Stimulated activated CD8-positive, alpha-beta memory T cell treated with anti-CD3 and anti-CD28 coated beads, Interleukin-7, amount 100 ng/mL, for 1 hour (primary cell): ENCODE results near the gene CITED2.

ENCODE experiments used
- DNase-seq, 2 donors: peaks; one replicate each; pipeline ENCODE4 v3.0.0-alpha.2; 2020; ENCODE audit warnings: low read depth in 2 of 2

Gene CITED2

DNA sequence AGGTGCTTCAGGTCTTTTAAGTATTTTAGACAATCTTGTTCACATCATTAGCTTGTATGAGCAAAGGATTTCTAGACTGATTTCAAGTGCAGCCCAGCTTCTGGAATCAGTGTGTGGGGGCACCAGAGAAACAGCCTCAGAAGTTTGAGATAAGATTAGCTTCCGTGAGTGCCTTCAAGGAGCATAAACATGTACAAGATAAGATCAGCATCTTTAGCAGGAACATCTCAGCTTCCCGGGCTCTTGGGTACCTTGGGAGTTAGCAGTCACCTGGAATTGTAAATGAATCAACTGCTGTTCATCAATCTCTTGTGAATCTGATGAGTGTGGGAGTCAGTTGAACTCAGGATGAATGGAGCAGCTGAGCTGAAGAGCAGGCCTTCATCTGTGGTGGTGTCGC is 12.0 kb upstream of the CITED2 start:
- no peak for DNase-seq

DNA sequence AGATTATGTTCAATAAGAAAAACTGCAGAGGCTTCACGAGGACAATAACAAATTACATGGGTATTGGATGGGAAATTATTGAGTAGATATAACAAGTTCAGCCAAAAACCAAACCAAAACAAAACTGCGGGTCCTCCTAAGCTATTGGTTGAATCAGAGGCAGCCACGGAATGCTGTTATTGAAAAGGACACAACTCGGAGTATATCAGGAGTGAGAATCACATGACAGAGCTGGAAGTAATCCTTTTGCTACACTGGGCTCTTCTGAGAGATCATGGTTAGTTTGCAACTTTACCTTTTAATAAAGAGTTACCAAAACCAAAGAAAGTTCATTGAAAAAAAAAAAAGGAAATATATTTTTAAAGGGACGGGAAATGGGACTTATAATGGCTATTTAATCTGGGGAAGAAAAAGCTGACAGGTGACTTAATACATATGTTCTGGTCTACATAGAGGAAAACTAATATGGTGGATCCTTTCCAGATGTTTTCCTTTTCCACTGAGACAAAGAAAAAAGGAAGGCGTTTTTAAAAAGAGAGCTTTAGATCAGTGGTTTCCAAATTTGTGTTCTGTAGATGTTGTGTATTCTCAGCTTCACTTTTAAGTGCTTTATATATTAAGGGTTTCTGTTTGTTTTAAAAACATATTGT is 6.9 kb upstream of the CITED2 start:
- DNase-seq: no peak

DNA sequence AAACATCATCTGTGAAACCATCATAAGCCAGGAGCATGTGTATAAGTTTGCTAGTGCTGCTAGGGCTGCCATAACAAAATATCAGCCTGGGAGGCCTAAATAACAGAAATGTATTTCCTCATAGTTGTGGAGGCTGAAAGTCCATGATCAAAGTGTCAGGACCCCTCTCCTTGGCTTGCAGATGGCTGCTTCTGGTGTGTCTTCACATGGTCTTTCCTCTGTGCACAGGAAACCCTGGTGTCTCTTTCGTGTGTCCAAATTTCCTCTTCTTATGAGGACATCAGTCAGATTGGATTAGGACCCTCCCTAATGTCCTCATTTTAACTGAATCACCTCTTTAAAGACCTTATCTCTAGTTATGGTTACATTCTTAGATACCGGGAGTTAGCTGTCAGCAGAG is 6.2 kb upstream of the CITED2 start:
- no peak for DNase-seq

DNA sequence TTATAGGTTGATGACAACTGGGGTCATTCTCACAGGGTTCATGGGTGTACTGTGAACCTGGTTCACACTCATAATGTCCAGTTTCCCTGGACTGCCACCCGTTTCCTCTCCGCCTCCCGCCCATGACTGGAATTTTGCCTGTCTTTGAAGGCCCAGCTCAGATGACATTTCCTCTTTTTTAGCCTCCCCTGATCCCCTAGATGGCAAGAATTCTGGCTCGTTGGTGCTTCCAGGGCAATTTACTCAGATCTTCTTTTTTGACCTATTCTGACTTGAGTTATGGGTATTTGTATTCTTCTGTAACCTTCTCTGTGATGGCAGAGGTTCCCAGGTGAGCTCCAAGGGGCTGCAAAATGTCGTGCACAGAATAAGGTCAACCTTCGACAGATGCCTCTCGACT is 5.7 kb upstream of the CITED2 start:
- no peak for DNase-seq

DNA sequence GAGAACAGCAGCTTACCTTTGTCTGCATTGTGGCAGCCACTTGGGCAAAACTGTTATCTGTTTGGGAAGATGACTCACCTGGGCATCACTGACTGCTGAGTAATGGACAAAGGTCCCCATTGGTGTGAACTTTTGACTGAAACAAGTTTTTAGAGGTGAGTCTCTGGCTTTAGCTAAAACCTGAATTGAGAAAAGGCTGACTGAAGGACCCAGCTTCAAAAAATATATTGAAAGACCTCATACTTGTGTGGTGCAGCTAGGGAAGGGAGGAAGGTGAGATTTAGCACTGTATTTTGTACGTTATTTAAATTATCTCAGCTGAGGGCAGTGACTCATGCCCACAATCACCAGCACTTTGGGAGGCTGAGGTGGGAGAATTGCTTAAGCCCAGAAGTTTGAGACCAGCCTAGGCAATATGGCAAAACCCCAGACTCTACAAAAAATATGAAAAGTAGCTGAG is 4.5 kb upstream of the CITED2 start:
- DNase-seq: no peak

DNA sequence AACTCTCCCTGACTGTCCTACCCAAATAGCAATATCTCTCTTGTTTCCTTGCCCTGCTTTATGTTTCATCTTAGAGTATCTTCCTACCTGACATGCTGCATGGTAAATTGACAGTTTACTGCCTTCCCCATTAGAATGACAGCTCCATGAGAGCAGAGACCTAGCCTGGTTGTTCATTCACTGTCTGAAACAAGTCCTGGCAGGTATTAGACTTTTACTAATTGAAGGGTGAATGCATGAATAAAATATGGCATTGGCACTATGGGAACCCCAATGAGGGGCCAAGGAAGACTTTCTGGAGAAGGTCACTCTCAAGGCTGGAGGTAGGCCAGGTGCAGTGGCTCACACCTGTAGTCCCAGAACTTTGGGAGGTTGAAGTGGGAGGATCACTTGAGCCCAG is 3.8 kb upstream of the CITED2 start:
- DNase-seq: no peak

DNA sequence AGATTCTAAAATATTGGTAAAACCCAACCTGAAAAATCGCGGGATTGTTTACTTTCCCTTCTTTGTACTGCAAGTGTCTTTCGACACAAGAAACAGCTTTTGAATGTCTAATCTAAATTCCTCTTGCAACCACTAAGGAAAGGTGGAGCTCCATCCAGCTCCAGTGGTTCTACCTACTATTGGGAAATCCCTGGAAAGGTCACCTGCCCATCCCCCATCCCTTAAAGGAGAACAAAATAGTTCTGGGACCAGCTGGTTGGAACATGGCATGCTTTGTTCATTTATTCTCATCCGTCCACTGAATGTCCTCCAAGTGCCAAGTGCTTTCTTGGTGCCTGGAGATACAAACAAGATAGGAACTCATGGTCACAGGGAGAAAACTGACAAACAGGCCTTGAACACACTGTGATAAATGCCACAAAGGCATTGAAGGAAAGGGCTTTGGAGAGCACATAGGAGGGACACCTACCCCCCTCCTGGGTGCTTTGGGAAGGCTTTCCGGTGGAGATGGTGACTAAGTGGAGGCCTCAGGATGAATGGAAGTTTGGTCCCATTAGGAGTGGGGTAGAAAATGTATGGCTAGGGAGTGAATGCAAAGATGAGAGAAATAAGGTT is 2.3 kb upstream of the CITED2 start:
- no peak for DNase-seq

DNA sequence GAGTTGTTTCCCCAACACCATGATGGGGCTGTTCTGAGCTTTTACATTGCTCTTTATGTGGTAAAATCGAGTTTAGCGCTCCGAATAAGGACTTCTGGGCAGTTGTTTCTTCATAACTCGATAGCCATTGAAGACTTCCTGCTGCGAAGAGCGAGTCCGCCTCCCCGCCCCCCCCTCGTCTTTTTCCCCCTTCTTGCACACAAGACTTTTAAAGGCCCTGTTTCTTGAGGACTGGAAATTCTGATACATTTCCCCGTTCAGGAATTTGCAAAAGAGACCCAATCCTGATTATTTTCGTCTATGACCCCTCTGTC is 1.5 kb upstream of the CITED2 start:
- DNase-seq: no peak

DNA sequence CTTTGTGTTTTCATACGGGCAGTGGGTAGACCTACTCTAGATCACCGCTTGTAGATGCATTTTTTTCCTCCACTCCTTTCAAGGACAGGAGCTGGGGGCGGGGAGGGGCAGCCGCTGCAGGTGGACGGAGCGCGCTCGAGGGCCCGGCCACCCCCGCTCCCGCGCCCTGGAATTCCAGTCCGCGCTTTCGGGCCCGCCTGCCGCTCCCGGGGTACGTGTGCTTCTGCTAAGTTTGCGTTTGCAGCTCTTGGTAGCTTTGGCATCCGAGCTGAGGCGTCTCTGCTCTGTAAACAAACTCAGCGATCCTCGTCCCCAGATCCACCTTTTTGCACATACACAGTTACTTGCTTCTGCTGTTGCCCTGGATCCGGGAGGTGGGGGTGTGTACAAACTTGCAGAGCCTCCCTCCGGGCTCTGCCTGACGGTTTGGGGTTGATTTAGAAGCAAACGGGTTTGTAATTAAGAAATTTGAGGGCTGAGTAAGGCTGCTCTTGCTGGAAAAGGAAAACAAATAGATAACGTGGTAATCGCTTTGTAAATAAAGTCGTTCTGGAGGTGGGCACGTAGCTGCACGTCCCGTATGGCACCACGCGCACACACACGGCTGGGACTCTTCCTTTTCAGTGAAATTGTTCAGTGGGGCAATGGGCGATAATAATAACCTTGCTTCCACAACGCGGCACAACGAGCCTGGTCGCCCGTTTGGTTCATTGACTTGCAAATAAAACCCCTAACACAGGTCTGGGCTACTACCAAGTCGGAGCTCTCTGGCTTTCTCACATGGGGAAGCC is 973 bp upstream of the CITED2 start:
- DNase-seq: peak; percentile 60 to 69

DNA sequence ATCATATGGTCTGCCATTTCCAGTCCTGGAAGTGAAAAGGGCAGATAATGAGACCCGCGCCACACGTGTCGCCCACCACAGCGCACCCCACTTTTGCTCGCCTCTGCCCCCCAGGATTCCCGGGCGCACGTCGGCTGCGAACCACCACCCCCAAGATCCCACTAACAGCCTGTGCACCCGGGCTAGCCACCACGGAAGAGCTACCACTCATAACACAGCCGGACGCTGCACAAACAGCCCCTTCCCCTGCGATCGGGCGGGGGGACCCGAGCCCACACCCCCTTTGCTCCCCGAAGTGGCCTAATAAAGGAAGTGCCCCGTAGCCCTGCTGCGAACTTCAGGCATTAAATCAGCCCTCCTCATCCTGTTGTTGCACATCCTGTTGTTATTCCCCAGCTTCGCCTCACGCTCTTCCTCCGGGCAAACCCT is 506 bp downstream of the CITED2 start:
- no peak for DNase-seq

DNA sequence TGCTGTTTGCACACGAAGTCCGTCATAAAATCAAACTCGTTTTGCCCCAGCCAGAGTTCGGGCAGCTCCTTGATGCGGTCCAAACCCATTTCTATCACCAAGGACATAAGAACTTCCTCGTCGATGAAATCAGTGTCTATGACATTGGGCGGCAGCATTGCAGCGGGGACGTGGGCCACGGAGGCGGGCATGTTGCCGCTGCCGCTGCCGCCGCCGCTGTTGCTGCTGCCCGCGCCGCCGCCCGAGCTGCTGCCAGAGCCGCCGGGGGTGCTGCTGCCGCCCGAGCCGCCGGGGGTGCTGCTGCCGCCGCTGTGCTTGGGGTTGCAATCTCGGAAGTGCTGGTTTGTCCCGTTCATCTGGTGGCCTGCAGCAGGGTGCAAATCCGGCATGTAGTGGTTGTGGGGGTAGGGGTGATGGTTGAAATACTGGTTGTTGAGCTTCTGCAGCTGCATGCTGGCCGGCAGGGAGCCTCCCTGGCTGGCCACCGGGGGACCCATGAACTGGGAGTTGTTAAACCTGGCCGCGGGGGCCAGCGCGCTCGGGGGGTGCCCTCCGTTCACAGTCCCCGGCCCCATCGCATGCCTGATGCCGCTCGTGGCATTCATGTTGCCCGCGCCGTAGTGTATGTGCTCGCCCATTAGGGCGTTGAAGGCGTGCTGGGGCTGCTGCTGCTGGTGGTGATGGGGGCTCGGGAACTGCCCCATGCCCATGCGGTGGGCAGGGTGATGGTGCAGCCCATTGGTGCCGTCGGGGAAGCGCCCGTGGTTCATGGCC is 1.1 kb downstream of the CITED2 start:
- DNase-seq: peak; percentile 42 to 55

DNA sequence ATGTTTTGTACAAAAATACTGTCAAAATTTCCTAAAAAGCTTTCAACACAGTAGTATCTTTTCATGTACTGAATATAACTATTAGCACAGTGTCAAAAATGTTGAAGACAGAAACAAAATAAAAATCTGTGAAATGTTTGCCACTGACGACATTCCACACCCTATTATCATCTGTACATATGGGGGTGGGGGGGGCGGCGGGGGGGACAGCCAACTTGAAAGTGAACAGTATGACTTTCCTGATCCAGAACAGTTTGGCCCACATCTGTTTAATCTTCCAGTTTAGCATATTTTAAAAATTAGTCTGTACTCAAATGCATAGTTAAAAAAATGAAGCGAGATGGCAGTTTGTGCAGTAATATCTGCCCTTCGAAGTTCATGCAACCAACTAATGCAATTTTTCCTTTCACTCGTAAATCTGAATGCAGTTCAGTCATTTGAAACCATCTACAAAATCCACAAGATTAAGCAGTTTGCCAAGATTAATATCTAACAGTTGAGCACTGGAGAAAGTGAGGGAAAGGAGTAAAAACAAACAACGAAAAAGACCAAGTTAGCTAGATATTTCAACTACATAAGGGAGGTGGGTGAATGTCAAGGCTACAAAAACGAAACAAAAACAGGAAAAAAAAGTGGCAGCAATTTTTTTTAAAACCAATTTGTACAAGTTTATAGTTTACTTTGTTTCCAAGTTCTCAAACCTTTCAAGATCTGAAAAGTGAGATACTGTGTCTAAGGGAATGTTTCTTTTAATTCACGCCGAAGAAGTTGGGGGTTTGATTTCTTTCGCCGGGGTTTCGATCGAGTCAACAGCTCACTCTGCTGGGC is 1.9 kb downstream of the CITED2 start:
- DNase-seq: no peak

DNA sequence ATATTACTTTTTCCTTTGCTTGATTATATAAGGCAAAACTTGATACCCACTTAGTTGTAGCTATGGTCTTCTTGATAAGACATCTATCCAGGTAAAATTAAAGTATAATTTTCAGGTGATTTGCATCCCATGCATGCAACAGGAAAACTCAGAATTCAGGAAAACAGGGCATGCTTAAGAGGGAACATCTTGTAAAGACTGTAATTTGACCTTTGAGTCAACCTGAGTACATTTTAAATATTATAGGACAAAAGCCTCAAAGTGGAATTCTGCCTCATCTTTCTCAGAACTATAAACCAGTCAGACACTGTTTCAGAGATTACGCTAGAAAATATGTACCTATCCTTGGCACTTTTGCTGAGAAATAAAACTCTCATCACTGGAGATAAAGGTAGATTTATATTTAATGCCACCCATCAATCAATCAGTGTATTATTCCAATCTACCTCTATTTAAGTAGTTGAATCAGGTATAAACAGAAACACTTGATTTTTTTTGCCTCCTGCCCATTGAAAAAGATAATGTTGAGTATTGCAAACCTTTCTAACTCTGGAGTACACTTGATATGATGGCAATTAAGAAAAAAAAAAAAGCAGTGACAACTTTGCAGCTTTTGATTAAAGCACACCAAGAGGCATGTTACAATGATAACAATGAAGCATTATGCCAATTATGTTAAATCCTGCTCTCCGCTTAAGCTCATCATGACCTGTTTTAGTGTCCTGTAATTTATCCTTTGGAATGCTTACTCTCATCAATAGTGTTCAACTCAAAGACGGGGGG is 2.8 kb downstream of the CITED2 start:
- DNase-seq: no peak

DNA sequence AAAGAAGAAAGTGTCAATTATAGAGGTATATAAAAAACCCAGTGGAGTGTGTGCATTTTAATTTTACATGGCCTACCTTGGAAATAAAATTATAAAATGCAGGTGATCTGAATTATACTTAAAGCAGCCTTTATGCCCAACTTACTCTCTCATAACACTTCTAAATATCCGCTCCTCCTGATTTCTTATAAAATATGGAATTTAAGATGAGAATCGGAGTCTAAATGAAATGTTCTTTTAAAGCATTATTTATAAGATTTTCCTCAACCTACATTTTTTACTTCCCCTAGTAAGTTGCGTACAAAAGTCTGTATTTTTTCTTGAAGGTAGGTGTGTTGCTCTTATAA is 3.5 kb downstream of the CITED2 start:
- no peak for DNase-seq

DNA sequence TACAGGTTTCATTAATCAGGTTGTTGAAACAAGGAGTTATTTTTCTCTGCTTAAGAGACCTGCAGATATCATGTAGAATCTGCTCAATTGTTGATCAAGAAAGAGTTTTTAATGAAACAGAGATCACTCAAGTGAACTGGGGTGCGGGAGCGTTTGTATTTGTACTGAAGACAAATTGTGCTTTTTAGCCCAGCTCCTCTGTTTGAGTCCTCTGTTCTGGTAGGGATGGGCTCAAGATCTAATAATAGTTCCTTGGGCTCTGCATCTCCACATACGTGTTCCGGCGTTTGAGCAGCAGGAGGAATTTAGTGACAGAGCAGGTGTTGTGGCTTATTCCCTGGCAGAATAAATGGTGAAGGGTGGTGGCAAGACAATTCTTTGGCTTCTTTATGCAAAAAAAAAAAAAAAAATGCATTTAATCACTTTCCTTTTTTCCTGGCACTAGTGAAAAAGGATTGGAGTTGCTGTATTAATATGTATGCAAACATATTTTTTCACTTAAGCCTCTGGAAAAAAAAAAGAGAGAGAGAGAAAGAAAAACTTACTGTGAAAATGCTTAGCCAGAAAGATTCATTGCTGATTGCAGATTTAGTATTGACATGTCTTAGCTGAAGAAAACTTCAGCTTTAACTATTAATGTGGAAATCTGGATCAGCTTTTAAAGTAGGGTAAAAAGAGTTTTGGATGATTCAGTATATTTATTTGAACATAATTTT is 4.0 kb downstream of the CITED2 start:
- no peak for DNase-seq

DNA sequence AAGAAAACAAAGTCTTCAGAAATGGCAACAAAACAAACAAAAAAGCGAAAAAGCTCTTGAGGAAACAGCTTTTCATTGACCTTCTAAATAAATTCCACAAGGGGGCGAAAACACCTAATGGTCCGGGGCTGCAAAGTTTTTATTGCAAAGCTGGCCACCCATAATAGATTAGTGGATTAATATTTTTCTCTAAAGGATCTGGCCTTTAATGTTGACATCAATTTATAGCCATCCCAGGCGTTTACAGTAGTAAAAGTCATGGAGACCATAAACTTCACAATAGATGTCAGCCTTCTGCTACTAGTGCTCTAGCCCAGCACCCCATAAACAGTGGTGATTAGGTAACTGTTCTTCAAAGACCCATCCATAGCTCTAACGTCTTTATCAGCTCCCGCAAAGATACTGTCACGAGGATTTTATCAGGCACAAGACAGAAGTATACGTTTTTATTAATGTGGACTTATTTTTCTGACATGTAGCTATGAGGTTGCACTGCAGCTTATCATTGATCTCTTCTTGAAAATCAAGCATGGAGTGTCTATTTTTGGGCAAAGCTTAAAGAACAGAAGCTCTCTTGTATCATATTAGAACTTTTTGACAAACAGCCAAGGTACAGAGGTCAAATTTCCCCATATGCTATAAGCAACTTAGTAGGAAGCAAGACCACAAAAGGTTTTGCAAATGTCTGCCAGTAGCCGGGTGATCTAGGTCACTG is 4.7 kb downstream of the CITED2 start:
- DNase-seq: no peak

DNA sequence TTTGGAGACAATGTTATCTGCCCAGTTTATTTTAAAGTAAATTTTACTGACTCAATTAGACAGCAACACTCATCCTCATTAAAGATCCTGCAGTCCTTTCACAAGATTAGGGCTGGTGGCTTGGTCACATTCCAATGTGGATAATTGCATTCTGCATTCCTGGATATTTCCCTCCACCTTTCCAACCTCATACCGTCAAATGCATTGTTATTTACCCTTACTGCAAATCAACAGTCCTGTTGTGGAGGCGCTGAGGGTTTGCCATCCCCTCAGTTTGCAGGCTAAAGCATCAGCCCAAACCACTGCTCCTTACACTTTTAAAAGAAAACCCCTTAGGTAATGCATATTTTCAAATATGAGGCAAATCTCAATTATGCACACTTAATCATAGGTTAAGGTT is 5.4 kb downstream of the CITED2 start:
- DNase-seq: no peak

DNA sequence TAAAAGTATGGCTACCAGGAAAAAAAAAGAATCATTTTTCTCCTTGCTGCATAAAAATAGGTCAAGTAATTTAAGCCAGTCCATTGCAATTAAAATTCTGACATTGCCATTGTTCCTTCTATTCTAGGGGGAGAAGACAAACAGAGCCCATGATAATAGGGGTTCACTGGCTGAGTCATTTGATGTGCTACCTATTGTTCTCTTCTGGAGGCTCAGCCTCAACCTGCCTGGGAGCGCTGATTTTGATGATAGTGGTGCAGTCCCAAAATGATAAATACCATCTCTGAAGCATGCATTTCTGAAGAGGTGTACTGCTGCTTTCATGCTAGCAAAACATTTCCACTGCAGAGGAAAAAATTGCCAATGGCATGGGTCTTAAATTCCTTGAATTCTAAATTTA is 5.8 kb downstream of the CITED2 start:
- no peak for DNase-seq

DNA sequence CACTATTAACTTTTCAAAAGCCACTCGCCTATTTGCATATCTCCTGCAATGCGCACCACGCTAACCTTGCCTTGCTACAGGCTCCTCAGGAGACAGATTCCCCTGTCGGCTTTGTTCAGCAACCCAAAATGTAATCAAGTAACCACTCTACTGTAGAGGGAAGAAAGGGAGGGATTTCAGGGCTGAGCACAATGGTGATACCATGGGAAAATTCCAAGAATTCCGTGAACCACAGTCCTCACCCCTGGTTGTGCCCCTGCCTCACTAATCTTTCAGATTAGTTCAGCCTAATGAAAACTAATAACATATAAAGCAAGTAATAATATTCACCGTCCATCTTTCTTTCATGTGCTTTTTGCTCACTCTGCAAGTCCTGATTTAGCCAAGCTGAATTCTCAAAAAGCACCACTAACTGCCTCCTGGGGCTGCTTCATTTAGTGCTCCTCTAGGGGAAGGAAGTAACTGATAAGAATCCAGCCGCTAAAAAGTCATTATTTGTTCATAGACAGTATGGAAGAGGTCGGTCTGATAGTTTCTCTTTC is 6.6 kb downstream of the CITED2 start:
- no peak for DNase-seq
